Measurements from ENCODE around the gene NKX1-2.
A peak's percentile ranks its signal among the peaks of the same experiment; 100 is the strongest.

The NKX1-2 gene

GRCh38 chr10:124417895-124418725 lies 31.7 kb downstream of the NKX1-2 start:
- H3K27ac ChIP-seq (replicated peaks): no peak overlapping the region
- H3K4me3 ChIP-seq (replicated peaks; ENCODE audit: insufficient read depth, low read length): peak overlapping the region; percentile 57
- peak in 1 of 2 experiments; percentile 5 for DNase-seq (ENCODE audit: low read depth in 1 of 2, low spot score in 1 of 2)
- peaks cover 39% of the 10 kb centered on the region for H3K27me3 ChIP-seq (ENCODE audit: insufficient read depth, poor library complexity, severe bottlenecking)
- no peak for TF ChIP-seq GABPA (IDR thresholded peaks at IDR 0.05; ENCODE audit: low read depth)

GRCh38 chr10:124416733-124417132 lies 33.1 kb downstream of the NKX1-2 start:
- Histone ChIP-seq H3K27ac (replicated peaks) (no peak overlapping the region), H3K4me3 (replicated peaks; ENCODE audit: insufficient read depth, low read length) (no peak overlapping the region), H3K27me3 (ENCODE audit: insufficient read depth, poor library complexity, severe bottlenecking) (peaks cover 33% of the 10 kb centered on the region)
- TF ChIP-seq REST (IDR thresholded peaks at IDR 0.05; ENCODE audit: insufficient replicate concordance, low read depth) (no peak), GABPA (IDR thresholded peaks at IDR 0.05; ENCODE audit: low read depth) (no peak), CTCF (IDR thresholded peaks at IDR 0.05; ENCODE audit: insufficient read depth, low read length) (no peak), POLR2AphosphoS5 (IDR thresholded peaks at IDR 0.05; ENCODE audit: low read depth) (no peak), SPI1 (IDR thresholded peaks at IDR 0.05; ENCODE audit: borderline replicate concordance, low read depth) (no peak)
- no peak for DNase-seq (ENCODE audit: low read depth in 1 of 2, low spot score in 1 of 2)

- H3K4me3 ChIP-seq (replicated peaks; ENCODE audit: insufficient read depth, low read length): no peak overlapping the region
- no peak overlapping the region for H3K27ac ChIP-seq (replicated peaks)
- DNase-seq (ENCODE audit: low read depth in 1 of 2, low spot score in 1 of 2): no peak
- H3K27me3 ChIP-seq (ENCODE audit: insufficient read depth, poor library complexity, severe bottlenecking): peaks cover 21% of the 10 kb centered on the region
- TF ChIP-seq REST (IDR thresholded peaks at IDR 0.05; ENCODE audit: insufficient replicate concordance, low read depth): no peak
- TF ChIP-seq SPI1 (IDR thresholded peaks at IDR 0.05; ENCODE audit: borderline replicate concordance, low read depth): no peak
- no peak for TF ChIP-seq POLR2AphosphoS5 (IDR thresholded peaks at IDR 0.05; ENCODE audit: low read depth)
- TF ChIP-seq CTCF (IDR thresholded peaks at IDR 0.05; ENCODE audit: insufficient read depth, low read length): no peak
- no peak for TF ChIP-seq GABPA (IDR thresholded peaks at IDR 0.05; ENCODE audit: low read depth)
Observed at GRCh38 chr10:124415210-124415609, 34.6 kb downstream of the NKX1-2 start.

GRCh38 chr10:124414076-124414475 lies 35.8 kb downstream of the NKX1-2 start:
- Histone ChIP-seq H3K27ac (replicated peaks) (no peak overlapping the region), H3K4me3 (replicated peaks; ENCODE audit: insufficient read depth, low read length) (no peak overlapping the region), H3K27me3 (ENCODE audit: insufficient read depth, poor library complexity, severe bottlenecking) (peaks cover 11% of the 10 kb centered on the region)
- no peak for TF ChIP-seq GABPA (IDR thresholded peaks at IDR 0.05; ENCODE audit: low read depth)
- TF ChIP-seq SPI1 (IDR thresholded peaks at IDR 0.05; ENCODE audit: borderline replicate concordance, low read depth): no peak
- TF ChIP-seq REST (IDR thresholded peaks at IDR 0.05; ENCODE audit: insufficient replicate concordance, low read depth): no peak
- TF ChIP-seq POLR2AphosphoS5 (IDR thresholded peaks at IDR 0.05; ENCODE audit: low read depth): no peak
- TF ChIP-seq CTCF (IDR thresholded peaks at IDR 0.05; ENCODE audit: insufficient read depth, low read length): no peak
- no peak for DNase-seq (ENCODE audit: low read depth in 1 of 2, low spot score in 1 of 2)

All from HL-60 (cell line).